DOHH2 (cell line): ENCODE measurements around the gene ZNF792.
"Not testable (repeated sequence)": the region's sequence is repeated elsewhere in the genome, so short reads cannot be mapped to it uniquely, and the experiment has no call there.

Source experiments
- H3F3A ChIP-seq: fragments of 200-600 bp; sonication (generic), shearing (Covaris generic); 2 replicates; pipeline ENCODE4 v1.6.0; 2016; ENCODE audit warnings: antibody characterized with exemption, mild to moderate bottlenecking; ENCODE audit not compliant: control insufficient read depth, insufficient read depth
- H3K27ac ChIP-seq: fragments of 200-600 bp; sonication (generic); 2 replicates; pipeline ENCODE4 v1.5.1; 2014; ENCODE audit warnings: low read depth, mild to moderate bottlenecking, low read length, moderate library complexity
- H3K27me3 ChIP-seq: fragments of 200-600 bp; sonication (generic); 2 replicates; pipeline ENCODE4 v1.6.1; 2014; ENCODE audit warnings: mild to moderate bottlenecking, low read length, mixed read lengths; ENCODE audit not compliant: control insufficient read depth
- H3K36me3 ChIP-seq: fragments of 200-600 bp; sonication (generic); 2 replicates; pipeline ENCODE4 v1.6.1; 2014; ENCODE audit warnings: mild to moderate bottlenecking, low read length, moderate library complexity, mixed read lengths; ENCODE audit not compliant: control insufficient read depth
- H3K4me1 ChIP-seq: fragments of 200-600 bp; sonication (generic); 2 replicates; pipeline ENCODE4 v1.6.1; 2014; ENCODE audit warnings: mild to moderate bottlenecking, low read length, mixed read lengths; ENCODE audit not compliant: control insufficient read depth
- H3K4me2 ChIP-seq: fragments of 200-600 bp; sonication (generic); 2 replicates; pipeline ENCODE4 v1.6.0; 2014; ENCODE audit warnings: mild to moderate bottlenecking, low read length, moderate library complexity
- H3K4me3 ChIP-seq: fragments of 200-600 bp; sonication (generic); 2 replicates; pipeline ENCODE4 v1.5.1; 2014; ENCODE audit warnings: mild to moderate bottlenecking, low read length, mixed read lengths
- H3K79me2 ChIP-seq: fragments of 200-600 bp; sonication (generic); 2 replicates; pipeline ENCODE4 v1.6.1; 2014; ENCODE audit warnings: mild to moderate bottlenecking, low read length, mixed read lengths; ENCODE audit not compliant: control insufficient read depth
- H3K9me2 ChIP-seq: fragments of 200-600 bp; sonication (generic); replicated peaks from 2 replicates; pipeline ENCODE4 v1.6.1; 2014; ENCODE audit warnings: mild to moderate bottlenecking, low read length, mixed read lengths; ENCODE audit not compliant: control insufficient read depth
- H3K9me3 ChIP-seq: fragments of 200-600 bp; sonication (generic); 2 replicates; pipeline ENCODE4 v1.6.1; 2014; ENCODE audit warnings: antibody characterized with exemption, low read length, mixed read lengths; ENCODE audit not compliant: control insufficient read depth, insufficient read depth
- H4K20me1 ChIP-seq: fragments of 200-600 bp; sonication (generic); 2 replicates; pipeline ENCODE4 v1.6.0; 2014; ENCODE audit warnings: low read depth, mild to moderate bottlenecking, antibody characterized with exemption, low read length, moderate library complexity; ENCODE audit not compliant: control insufficient read depth, insufficient read depth
- EZH2phosphoT487 ChIP-seq: fragments of 200-600 bp; sonication (generic); IDR thresholded peaks from 2 replicates; pipeline ENCODE4 v1.6.1; 2017; ENCODE audit warnings: borderline replicate concordance, mild to moderate bottlenecking, antibody characterized with exemption, low read length, moderate library complexity, mixed read lengths
- TF ChIP-seq, protein P1 (sequence below): fragments of 200-600 bp; sonication (generic); IDR thresholded peaks from one replicate; pipeline ENCODE4 v1.5.1; 2014; ENCODE audit warnings: antibody characterized with exemption, mild to moderate bottlenecking, low read depth, low read length; ENCODE audit not compliant: poor library complexity, severe bottlenecking

The ZNF792 gene

DNA sequence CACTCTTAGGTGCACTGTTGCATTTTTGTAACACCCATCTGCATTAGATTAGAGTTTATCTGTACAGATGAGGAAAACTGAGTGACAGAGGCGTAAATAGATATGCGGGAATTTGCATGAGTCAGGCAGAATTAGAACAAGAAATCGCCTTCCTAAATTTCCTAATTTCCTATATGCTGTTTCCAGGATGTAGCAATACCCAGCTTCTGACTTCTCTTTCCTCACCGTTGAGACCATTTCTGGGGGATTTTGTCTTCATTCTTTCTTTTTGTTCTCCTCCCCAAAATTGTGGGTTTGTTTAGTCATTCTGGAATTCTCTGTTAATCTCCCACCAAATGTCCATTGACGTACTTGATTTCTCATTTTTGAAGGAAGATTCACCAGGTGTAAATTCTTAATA is 10.6 kb upstream of the ZNF792 start:
- Histone ChIP-seq H3K4me3 (no peak overlapping the region), H3K9me3 (peaks cover 3% of the 10 kb centered on the region), H3K9me2 (no peaks in the 10 kb centered on the region), H3K27me3 (no peaks in the 10 kb centered on the region), H3K27ac (no peak overlapping the region), H3K36me3 (no peaks in the 10 kb centered on the region), H3K4me1 (peaks cover 15% of the 10 kb centered on the region), H3F3A (no peaks in the 10 kb centered on the region), H3K79me2 (no peaks in the 10 kb centered on the region), H3K4me2 (no peak overlapping the region), H4K20me1 (no peaks in the 10 kb centered on the region)
- no peak for TF ChIP-seq EZH2phosphoT487

DNA sequence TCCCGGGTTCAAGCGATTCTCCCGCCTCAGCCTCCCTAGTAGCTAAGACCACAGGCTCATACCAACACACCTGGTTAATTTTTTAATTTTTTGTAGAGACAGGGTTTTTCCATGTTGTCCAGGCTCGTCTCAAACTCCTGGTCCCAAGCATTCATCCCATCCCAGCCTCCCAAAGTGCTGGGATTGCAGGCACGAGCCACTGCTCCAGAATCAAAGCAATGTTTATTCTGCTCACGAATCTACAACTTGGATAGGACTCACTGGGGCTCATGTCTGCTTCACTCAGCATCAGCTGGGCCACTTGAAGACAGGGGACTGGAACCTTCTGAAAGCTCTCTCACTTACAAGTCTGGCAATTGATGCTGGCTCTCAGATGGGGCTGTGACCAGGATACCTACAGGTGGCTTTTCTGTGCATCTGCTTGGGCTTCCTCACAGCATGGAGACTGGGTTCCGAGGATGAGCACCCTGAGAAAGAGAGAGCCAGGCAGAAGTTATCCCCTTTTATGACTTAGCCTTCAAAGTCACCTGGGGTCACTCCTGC is 8.2 kb upstream of the ZNF792 start:
- Histone ChIP-seq H3K9me3 (peaks cover 19% of the 10 kb centered on the region), H3K4me1 (peaks cover 15% of the 10 kb centered on the region), H3K79me2 (no peaks in the 10 kb centered on the region), H3K4me3 (no peak overlapping the region), H3K9me2 (no peaks in the 10 kb centered on the region), H3K27ac (no peak overlapping the region), H3K27me3 (no peaks in the 10 kb centered on the region), H3K4me2 (no peak overlapping the region), H4K20me1 (no peaks in the 10 kb centered on the region), H3K36me3 (no peaks in the 10 kb centered on the region), H3F3A (no peaks in the 10 kb centered on the region)
- TF ChIP-seq, protein P1, sequence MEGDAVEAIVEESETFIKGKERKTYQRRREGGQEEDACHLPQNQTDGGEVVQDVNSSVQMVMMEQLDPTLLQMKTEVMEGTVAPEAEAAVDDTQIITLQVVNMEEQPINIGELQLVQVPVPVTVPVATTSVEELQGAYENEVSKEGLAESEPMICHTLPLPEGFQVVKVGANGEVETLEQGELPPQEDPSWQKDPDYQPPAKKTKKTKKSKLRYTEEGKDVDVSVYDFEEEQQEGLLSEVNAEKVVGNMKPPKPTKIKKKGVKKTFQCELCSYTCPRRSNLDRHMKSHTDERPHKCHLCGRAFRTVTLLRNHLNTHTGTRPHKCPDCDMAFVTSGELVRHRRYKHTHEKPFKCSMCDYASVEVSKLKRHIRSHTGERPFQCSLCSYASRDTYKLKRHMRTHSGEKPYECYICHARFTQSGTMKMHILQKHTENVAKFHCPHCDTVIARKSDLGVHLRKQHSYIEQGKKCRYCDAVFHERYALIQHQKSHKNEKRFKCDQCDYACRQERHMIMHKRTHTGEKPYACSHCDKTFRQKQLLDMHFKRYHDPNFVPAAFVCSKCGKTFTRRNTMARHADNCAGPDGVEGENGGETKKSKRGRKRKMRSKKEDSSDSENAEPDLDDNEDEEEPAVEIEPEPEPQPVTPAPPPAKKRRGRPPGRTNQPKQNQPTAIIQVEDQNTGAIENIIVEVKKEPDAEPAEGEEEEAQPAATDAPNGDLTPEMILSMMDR, result no peak
- TF ChIP-seq EZH2phosphoT487, result no peak

- peaks cover 15% of the 10 kb centered on the region for H3K4me1 ChIP-seq
- not testable (repeated sequence) for H3K4me3 ChIP-seq, H3K36me3 ChIP-seq, H4K20me1 ChIP-seq, H3K27ac ChIP-seq, H3K9me2 ChIP-seq, H3K27me3 ChIP-seq, H3K4me2 ChIP-seq, H3K79me2 ChIP-seq, H3F3A ChIP-seq
- peaks cover 26% of the 10 kb centered on the region for H3K9me3 ChIP-seq
Measured at GRCh38 chr19:34970185-34970780, 6.3 kb upstream of the ZNF792 start.

DNA sequence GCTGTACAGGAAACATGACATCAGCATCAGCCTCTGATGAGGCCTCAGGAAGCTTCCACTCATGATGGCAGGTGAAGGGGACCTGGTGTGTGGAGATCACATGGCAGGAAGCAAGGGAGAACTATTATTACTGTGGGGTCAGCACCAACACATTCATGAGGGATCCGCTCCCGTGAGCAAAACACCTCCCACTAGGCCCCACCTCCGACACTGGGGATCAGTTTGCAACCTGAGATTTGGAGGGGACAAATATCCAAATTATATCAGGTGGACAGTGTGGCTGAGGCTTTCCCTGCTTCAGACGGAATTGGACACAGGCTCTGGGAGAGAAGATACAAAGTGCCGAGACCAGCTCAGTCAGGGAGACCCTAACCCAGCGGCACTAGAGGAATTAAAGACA is 5.7 kb upstream of the ZNF792 start:
- no peaks in the 10 kb centered on the region for H3K36me3 ChIP-seq
- no peaks in the 10 kb centered on the region for H3K27me3 ChIP-seq
- peaks cover 10% of the 10 kb centered on the region; the same call in 1 of the 2 replicates for H3K4me1 ChIP-seq
- no peak overlapping the region for H3K4me2 ChIP-seq
- no peaks in the 10 kb centered on the region for H3F3A ChIP-seq
- no peaks in the 10 kb centered on the region for H3K9me2 ChIP-seq
- peaks cover 26% of the 10 kb centered on the region for H3K9me3 ChIP-seq
- no peak overlapping the region for H3K27ac ChIP-seq
- TF ChIP-seq EZH2phosphoT487, result no peak
- TF ChIP-seq, protein P1, result no peak
- no peak overlapping the region for H3K4me3 ChIP-seq
- H4K20me1 ChIP-seq, result no peaks in the 10 kb centered on the region
- H3K79me2 ChIP-seq, result no peaks in the 10 kb centered on the region
